NCI-H748 treated with DMSO at 0.1 percent for 48 hours (cell line): Measurements from ENCODE around the gene HAT1.

Experiments used
- DNase-seq: peaks from one replicate; lab custom pipeline; 2025; lab: John Stamatoyannopoulos, UW

Gene HAT1

GRCh38 chr2:171919453-171919852 lies 2.8 kb upstream of the HAT1 start:
- no peak for DNase-seq

GRCh38 chr2:171921970-171922229 lies 361 bp upstream of the HAT1 start:
- DNase-seq: no peak

- no peak for DNase-seq
Measured at GRCh38 chr2:171923206-171923605, 945 bp downstream of the HAT1 start.

- DNase-seq: no peak
Measured at GRCh38 chr2:171924170-171924942, 2.1 kb downstream of the HAT1 start.

GRCh38 chr2:171930385-171930784 lies 8.1 kb downstream of the HAT1 start:
- no peak for DNase-seq

- DNase-seq: no peak
Measured at GRCh38 chr2:171939058-171939742, 16.9 kb downstream of the HAT1 start.

GRCh38 chr2:171939743-171940071 lies 17.4 kb downstream of the HAT1 start:
- DNase-seq: no peak

- no peak for DNase-seq
Measured at GRCh38 chr2:171941316-171941699, 19.0 kb downstream of the HAT1 start.

- no peak for DNase-seq
Measured at GRCh38 chr2:171943869-171944268, 21.6 kb downstream of the HAT1 start.

- no peak for DNase-seq
Measured at GRCh38 chr2:171952276-171952675, 30.0 kb downstream of the HAT1 start.

- DNase-seq: no peak
Measured at GRCh38 chr2:171952748-171953147, 30.5 kb downstream of the HAT1 start.

GRCh38 chr2:171956135-171956825 lies 34.0 kb downstream of the HAT1 start:
- no peak for DNase-seq

- peak; percentile 12 for DNase-seq
Measured at GRCh38 chr2:171957061-171957460, 34.8 kb downstream of the HAT1 start.

GRCh38 chr2:171958475-171958874 lies 36.2 kb downstream of the HAT1 start:
- DNase-seq: no peak

- DNase-seq: no peak
Measured at GRCh38 chr2:171959998-171960397, 37.7 kb downstream of the HAT1 start.

- DNase-seq: no peak
Measured at GRCh38 chr2:171960570-171960969, 38.3 kb downstream of the HAT1 start.

- no peak for DNase-seq
Measured at GRCh38 chr2:171963198-171963597, 40.9 kb downstream of the HAT1 start.

GRCh38 chr2:171964308-171964707 lies 42.0 kb downstream of the HAT1 start:
- DNase-seq: peak; percentile 43

- no peak for DNase-seq
Measured at GRCh38 chr2:171965238-171965637, 43.0 kb downstream of the HAT1 start.

GRCh38 chr2:171965661-171966060 lies 43.4 kb downstream of the HAT1 start:
- DNase-seq: no peak

- peak; percentile 93 for DNase-seq
Measured at GRCh38 chr2:171966235-171966634, 44.0 kb downstream of the HAT1 start.

GRCh38 chr2:171966688-171967087 lies 44.4 kb downstream of the HAT1 start:
- no peak for DNase-seq

- no peak for DNase-seq
Measured at GRCh38 chr2:171968509-171968908, 46.2 kb downstream of the HAT1 start.
